CD4-positive, alpha-beta T cell treated with Interleukin-17A for 4 hours (primary cell): Measurements from ENCODE around the gene ZNF783.
"Not testable (repeated sequence)": the region's sequence is repeated elsewhere in the genome, so short reads cannot be mapped to it uniquely, and the experiment has no call there.

Source experiments
- DNase-seq: peaks from one replicate; pipeline ENCODE4 v3.0.0-alpha.2; 2020; ENCODE audit warnings: mixed read lengths

Gene ZNF783

DNA sequence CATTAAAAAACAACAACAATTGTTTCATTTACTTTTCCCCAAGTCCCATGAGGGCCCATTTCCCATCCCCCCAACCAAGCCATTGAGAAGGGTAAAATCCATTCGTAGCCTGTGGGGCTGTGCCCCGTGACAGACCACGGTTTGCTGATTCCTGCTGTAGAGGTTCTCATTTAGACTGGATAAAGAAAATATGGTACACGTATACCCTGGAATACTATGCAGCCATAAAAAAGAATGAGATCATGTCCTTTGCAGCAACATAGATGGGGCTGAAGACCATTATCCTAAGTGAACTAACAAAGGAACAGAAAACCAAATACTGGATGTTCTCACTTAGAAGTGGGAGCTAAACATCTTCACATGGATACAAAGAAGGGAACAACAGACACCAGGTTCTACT is 44.9 kb downstream of the ZNF783 start:
- no peak for DNase-seq

DNA sequence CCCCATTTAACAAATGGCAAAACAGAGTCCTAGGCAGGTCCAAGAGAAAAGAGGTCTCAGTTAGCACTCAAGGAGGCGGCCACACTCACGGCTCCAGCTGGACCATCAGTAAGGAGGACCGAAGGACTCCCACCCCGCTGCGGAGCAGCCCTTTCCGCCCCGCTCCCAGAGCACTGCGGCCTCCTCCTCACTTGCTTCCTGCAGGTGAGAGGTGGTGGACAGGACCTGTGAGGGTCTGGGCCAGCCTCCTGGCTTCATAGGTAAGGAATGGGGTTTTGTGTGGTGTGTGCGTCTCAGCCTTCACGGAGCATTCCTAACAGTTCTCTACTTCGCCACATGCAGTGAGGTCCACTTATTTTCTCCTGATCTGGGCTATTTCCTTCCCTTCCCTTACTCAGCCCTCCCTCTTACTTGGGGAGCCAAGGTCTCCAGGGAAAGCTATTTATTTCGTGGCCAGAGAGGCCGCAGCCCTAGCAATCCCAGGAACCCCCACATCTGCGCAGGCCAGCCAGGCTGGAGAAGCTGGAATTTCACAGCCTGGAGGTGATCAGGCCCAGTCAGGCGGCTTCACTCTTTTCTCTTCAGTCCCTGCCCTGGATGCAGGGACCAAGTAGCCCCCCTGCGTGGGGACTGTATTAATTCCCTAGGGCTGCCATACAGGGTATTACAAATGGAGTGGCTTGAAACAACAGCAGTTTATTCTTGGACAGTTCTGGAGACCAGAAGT is 45.9 kb downstream of the ZNF783 start:
- no peak for DNase-seq

DNA sequence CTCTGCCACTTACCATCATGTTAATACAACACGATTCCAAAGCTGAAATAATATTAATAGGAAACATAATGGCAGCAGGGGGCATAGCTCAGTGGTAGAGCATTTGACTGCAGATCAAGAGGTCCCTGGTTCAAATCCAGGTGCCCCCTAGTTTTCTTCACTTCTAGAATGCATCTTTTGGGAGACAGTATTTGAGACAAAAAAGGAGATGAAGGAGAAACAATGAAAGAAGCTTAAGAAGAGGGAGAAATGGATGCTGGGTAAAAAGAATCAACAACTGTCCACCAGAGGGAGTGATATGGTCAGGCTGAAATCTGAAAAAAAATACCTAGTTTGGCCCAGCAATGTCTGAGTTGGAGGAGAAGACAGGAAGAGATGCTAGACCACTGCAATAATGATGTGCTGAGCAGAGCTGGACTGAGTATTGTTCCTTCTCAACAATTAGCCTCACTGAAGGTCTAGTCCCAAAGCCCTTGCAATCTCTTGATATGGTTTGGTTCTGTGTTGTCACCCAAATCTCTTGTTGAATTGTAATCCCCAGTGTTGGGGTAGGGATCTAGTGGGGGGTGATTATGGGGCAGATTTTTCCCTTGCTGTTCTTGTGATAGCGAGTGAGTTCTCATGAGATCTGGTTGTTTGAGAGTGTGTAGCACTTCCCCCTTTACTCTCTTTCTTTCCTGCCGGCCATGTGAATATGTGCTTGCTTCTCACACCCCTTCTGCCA is 48.3 kb downstream of the ZNF783 start:
- DNase-seq: no peak

DNA sequence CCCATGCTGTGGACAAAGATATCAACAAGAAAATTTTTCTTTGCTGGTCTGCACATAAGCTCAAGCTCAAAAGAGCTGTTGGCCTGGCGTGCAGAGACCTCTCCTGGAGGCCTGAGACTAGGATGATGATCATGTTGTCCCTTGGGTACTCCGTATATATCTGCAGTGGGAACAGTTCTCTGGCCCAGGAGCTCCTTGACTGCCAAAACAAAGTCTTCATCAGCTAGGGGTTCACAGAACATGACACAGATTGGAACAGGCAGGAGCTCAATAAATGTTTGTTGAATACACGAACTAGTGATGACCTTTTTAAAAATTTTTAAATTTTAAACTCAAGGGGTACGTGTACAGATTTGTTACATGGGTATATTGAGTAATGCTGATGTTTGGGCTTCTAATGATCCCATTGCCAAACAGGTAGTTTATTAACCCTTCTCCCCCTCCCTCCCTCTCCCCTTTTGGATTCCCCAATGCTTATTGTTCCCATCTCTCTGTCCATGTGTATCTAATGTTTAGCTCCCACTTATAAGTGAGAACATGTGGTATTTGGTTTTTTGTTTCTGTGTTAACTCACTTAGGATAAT is 49.1 kb downstream of the ZNF783 start:
- DNase-seq: no peak

DNA sequence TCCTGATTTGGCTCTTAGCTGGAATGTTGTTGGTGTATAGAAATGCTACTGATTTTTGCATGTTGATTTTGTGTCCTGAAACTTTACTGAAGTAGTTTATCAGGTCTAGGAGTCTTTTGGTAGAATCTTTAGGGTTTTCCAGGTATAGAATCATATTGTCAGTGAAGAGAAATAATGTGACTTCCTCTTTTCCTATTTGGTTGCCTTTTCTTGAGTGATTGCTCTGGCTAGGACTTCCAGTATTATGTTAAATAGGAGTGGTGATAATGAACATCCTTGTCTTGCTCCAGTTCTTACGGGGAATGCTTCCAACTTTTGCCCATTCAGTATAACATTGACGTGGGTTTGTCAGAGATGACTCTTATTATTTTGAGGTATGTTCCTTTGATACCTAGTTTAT is 52.0 kb downstream of the ZNF783 start:
- DNase-seq: no peak

DNA sequence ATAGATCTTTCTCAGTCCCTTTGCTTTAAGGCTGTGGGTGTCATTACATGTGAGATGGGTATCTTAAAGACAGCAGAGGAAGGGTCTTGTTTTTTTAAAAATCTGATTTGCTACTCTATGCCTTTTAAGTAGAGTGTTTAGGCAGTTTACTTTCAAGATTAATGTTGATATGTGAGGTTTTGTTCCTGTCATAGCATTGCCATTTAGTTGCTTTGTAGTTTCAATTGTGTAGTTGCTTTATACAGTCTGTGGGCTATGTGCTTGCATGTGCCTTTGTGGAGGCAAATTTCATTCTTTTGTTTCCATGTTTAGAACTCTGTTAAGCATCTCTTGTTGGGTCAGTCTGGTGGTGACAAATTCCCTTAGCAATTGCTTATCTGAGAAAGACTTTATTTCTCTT is 54.6 kb downstream of the ZNF783 start:
- no peak for DNase-seq

DNA sequence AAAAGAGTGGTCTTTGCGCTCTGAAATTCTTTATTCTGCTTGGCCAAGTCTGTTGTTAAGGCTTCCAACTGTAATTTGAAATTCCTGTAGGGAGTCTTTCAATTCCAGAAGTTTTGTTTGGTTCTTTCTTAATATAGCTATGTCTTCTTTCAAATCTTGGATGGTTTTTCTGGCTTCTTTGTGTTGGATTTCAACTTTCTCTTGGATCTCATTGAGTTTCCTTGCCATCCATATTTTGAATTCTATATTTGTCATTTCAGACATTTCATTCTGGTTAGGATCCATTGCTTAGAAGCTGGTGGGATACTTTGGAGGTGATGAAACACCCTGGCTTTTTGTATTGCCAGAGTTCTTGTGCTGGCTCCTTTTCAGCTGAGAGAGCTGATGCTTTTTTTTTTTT is 55.5 kb downstream of the ZNF783 start:
- no peak for DNase-seq

DNA sequence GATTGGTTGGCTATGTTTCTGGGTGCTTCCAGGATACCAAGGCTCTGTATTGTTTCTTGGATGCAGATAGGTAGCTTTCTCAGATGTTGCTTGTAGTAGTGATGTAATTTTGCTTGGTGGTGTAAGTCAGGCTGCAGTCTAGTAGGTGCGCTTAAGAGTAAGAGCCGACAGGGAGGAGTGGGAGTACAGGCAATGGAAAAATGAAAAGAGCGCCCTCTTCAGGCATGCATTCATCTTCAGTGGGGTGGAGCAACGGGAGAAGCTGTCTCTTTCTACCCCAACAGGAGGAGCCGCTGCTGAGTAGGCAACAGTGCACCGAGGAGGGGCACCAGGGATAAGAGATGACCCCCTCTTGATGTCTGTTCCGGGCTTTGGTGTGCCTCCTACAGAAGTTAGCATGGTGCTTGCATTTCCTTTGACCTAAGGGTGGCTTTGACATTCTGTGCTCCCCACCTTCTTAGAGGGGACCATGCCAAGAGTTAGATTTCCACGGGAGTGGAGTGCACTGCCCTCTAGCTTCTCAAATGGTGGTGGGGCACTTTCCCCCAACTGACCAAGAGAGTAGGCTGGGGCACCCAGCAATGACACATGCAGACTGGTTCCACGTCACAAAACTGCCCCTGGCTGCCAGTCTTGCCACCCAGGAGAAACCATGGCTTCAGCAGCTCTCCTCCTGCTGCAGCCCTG is 56.1 kb downstream of the ZNF783 start:
- DNase-seq: no peak

DNA sequence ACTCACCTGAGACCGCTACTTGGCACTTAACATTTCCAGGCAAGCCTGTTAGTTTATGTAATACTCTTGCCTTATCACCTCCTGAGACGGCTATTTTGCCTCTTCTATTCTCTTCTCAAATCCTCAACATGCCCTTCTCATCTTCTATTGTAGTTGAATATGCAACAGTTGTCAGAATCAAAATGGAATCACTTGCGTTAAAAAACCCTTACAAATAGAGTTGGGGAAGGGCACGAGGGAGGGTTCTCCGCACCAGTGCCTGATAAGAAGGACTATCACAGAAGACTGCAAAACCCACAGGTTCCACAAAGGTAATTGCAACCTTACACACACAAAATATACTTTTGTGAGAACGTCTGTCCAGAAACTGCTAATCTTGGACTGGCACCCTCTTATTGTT is 57.4 kb downstream of the ZNF783 start:
- no peak for DNase-seq

DNA sequence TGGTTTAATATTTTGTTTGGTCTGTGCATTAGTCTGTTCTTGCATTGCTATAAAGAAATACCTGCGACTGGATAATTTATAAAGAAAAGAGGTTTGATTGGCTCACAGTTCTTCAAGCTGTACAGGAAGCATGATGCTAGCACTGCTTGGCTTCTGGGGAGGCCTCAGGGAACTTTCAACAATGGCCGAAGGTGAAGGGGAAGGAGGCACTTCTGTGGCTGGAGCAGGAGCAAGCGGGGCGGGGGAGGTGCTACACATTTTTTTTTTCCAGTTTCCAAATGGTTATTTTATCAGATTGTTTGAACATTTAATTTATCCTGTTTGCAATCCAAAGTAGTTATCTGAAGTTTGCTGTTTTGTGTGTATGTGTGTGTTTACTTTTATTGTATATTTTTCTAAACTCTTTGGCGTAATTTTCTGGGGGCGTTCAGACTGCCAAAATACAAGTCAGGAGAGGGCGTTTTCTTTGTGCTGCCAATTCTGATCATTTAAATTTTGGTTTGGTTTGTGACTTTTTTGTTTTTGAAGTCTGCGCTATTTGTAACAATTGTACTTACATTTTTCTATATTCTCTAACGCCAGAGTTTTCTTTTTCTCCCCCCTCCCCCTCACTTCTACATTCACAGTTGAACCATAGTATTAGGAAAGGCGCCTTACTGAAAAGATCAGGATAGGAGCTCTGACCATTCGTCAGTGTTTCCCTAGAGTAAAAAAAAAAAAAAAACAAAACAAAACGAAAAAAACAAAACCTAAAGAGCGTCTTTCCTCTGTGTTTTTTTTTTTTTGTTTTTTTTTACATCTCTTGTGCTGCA is 58.5 kb downstream of the ZNF783 start:
- DNase-seq: no peak

DNA sequence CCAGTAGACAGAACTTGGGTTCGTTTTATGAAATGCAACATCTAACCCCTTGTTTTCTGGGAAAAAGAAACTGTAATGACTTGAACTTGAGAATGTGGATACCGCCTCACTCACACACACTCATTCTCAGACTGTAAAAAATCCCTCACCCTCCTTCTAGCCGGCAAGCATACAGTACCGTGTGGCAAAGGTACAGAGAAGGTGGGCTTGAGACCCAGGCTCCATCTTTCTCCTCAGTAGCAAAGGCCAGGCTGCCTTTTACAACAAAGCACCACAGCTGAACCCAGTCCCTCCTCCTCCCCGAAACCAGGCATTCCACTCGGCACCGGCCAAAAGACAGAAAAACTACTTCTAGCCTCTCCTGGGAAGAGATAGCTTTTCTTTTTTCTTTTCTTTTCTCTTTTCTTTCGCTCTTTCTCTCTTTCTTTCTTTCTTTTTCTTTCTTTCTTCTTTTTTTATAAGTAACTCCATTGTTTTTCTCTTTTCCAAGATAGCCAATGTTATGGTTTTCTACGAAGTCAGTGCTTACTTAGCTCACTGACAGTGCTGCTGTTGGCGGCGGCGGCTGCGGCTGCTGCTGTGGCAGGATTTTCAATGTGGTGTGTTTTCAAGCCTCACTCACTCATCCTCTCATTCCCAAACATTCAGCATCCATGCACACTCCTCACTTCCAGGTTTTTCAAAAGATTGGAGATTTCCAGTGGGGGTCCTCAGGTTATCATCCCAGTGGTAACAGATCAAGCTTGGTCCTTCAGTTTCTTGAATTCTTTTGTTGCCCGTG is 59.3 kb downstream of the ZNF783 start:
- DNase-seq: not testable (repeated sequence)

DNA sequence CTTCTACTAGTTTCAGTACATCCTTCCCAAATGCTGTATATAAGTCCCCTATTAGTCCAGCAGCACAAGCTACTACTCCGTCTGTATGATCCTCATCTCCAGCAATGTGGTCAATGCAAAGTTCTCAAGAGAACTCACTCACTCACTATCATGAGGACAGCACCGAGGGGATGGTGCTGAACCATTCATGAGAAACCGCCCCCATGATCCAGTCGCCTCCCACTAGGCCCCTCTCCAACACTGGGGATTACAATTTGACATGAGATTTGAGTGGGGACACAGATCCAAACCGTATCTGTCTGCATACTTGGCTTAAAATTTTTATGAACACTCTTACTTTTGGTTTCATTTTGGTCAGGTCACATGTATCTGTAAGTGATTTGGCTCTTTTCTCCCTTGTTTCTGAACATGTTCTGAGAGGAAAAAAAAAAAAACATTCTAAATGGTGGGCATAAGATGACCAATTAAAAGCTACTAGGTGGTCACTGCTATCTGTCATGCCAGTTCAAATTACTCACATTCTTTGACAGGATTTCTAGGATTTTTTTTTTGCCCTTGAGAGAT is 60.1 kb downstream of the ZNF783 start:
- DNase-seq: no peak

DNA sequence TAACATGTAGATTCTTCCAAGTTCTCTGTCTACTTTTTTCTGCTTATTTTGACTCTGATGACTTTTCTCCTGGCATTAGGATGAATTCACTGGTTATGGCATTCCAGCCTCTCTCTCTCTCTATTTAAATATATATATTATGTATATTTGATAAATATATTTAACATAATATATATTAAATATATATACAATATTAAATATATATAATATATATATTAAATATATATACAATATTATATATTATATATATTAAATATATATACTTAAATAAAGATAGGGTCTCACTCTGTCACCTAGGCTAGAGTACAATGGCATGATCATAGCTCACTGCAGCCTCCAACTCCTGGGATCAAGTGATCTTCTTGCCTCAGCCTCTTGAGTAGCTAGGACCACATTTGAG is 60.7 kb downstream of the ZNF783 start:
- DNase-seq: no peak

DNA sequence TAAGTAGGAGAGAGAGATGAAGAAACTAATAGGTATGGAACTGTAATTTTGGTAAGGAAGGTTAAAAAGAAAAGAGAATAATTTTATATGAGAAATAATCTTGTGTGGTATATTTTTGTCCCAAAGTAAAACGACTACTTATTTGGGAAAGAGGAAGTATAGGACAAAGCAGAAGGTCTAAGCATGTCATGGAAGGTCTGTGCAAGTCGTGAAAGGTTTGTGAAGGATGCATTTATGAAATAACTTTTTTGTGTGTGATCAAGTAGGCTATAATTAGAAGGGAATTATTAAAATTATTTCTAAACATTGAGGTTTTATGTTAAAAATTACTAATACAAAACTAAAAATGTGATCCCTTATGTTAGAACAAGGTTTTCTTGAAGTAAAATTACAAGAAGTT is 63.3 kb downstream of the ZNF783 start:
- no peak for DNase-seq

DNA sequence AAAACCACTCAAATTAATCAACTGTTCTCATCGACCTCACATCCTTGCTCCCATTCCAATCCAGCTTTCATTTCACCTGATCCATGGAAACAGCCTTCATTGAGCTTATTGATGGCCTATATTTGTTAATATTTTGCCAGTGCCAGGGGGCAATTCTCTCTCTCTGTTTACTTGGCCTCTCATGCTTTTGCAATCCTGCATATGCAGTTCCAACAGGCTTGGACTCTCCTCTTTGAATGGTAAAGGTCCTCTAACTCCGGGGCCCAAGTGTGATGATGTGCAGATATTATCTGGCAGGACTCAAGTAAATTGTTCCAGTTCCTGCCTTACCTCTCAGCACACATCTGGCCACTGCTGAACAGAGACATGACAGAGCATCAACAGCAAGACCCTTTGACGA is 67.3 kb downstream of the ZNF783 start:
- no peak for DNase-seq

DNA sequence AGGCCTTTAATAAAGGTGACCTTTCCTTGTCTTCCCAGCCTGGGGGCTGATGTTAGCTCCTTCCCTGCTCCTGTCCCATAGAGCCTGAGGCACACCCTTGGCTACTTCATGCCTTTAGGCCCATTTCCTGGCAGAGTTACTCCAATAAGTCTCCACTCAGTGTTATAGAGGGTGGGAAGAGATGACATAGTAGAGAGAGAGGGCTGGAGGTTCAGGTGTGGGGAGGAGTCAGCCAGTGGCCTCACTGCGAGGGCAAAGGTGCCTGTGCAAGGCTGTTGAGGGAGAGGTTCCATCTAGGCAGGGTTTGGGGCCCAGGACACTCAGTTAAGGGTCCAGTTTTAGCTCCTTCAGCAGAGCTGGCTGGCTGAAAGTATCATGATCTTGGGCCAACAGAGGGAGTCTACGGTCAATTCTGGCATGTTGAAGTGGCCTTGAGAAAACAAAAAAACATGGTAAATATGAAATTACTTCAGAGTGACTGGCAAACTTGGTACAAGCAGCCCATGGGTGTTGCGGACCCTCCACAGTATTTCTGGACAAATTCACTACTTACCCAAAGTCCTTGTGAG is 67.9 kb downstream of the ZNF783 start:
- DNase-seq: no peak

DNA sequence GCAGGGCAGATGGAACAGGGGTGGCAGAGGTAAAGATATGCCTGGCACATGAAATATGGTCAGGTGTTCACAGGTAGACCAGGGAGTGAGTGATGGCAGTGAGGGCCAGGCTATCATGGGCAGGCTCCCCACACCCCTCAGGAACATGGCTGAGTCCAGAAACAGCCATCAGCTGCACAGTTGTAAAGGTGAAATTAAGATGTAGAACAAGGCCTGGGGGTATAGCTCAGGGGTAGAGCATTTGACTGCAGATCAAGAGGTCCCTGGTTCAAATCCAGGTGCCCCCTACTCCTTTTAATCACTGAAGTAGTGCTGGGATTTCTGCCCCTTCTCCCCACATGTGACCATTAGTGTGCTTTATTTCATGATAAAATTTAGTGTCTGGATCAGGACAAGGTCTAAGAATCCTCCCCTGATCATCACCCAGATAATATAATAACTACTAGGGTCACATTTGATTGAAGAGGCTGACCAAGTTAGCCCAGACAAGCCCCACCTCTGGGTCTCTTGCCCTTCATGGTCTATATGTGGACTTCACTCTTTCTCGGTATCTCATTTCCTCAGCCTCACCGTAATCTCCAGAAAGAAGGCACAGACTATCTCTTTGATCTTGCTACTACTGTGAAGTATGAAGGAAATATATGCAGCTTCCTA is 69.0 kb downstream of the ZNF783 start:
- DNase-seq: no peak

DNA sequence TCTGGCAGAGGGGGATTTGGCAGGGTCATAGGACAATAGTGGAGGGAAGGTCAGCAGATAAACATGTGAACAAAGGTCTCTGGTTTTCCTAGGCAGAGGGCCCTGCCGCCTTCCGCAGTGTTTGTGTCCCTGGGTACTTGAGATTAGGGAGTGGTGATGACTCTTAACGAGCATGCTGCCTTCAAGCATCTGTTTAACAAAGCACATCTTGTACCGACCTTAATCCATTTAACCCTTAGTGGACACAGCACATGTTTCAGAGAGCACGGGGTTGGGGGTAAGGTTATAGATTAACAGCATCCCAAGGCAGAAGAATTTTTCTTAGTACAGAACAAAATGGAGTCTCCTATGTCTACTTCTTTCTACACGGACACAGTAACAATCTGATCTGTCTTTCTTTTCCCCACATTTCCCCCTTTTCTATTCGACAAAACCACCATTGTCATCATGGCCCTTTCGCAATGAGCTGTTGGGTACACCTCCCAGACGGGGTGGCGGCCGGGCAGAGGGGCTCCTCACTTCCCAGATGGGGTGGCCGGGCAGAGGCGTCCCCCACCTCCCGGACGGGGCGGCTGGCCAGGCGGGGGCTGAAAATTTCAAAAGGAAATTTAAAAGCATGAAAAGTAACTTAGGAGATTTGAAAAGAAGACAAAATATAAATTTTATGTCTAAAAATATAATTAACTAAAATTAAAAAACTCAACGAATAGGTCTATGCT is 70.8 kb downstream of the ZNF783 start:
- DNase-seq: not testable (repeated sequence)

DNA sequence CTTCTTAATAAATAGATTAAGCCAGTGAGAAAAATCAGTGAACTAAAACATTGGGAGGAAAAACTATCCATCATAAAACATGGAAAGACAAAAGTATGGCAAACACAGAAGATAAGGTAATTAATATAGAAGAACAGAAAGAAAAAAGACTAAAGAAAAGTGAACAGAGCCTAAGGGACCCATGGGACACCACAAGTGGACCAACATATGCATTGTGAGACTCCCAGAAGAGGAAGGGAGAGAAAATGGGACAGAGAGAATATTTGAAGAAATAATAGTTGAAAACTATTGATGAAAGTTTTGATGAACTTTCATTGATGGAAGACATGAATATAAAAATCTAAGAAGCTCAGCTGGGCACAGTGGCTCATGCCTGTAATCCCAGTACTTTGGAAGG is 71.3 kb downstream of the ZNF783 start:
- DNase-seq: no peak

DNA sequence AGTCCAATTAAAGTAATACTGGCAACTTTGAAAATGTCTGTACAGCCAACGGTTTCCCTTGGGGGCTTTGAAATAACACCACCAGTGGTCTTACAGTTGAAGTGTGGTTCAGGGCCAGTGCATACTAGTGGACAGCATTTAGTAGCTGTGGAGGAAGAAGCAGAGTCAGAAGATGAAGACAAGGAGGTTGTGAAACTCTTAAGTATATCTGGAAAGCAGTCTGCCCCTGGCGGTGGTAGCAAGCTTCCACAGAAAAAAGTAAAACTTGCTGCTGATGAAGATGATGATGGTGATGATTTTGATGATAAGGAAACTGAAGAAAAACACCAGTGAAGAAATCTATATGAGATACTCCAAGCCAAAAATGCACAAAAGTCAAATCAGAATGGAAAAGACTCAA is 72.2 kb downstream of the ZNF783 start:
- DNase-seq: no peak
